ENCODE results near the gene PTPRN2.
"Not testable (repeated sequence)": the region's sequence is repeated elsewhere in the genome, so short reads cannot be mapped to it uniquely, and the experiment has no call there.

Gene PTPRN2

DNA sequence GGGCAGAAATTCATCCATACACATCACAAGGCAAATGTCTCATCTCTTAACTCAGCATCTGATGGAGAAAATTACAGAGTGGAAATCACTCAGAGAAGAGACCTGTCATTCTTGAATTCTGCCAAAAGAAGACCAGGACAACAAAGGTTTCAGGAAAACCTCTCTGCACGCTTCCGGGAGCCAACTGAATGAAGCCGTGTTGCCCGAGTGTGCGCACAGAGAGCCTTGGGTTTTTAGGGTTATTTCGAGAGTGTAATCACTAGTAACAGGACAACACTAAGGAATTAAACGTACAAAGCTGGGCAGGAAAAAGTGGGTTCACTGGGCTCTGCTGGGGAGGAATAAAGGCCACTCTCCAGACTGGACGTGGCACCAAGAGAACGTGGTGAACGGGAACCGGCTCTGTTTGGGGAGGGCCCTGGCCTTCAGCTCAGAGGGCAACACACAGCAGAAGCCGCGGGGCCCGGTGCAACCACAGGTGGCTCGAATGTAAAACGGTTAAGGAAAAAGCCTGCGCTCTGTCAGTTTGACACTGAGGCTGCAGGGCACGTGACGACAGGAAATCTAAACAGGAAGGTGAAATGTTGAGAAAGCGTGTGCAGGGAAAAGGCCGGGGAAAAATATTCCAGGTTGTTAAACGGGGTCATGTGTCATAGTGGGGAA lies 919.3 kb downstream of the PTPRN2 start:
- DNase-seq: no peak

DNA sequence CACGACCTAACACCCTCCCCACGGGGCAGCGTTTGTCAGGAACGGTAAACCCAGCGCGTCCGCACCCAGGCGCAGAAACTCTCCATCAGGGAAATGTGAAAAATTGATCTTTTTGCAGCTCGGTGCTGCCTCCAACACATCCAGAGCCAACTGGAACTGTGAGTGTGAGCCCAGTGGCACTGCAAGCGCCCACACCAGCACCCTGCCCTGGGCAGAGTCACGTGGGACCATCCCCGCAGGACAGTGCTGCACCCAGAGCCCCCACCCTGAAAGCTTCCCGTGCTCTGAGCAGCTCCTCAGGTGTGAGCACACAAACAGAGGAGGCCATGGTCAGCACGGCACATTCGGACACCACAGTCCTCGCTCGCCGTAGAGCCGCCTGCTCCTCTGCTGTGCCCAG lies 919.9 kb downstream of the PTPRN2 start:
- no peak for DNase-seq

DNA sequence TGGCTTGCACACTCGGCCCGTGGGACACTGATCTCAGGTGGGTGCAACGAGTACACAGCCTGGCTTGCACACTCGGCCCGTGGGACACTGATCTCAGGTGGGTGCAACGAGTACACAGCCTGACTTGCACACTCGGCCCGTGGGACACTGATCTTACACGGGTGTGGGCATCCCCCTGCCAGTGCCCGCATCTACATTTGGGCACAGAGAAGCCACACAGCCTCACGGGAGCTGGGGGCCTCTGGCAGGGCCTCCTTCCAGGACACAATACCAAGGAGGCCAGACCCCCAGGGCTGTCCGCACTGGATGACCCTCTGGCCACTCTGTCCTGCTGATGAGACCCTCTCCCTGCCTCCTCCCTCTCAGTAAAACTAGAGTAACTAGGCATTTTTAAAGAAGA lies 920.4 kb downstream of the PTPRN2 start:
- DNase-seq: no peak

DNA sequence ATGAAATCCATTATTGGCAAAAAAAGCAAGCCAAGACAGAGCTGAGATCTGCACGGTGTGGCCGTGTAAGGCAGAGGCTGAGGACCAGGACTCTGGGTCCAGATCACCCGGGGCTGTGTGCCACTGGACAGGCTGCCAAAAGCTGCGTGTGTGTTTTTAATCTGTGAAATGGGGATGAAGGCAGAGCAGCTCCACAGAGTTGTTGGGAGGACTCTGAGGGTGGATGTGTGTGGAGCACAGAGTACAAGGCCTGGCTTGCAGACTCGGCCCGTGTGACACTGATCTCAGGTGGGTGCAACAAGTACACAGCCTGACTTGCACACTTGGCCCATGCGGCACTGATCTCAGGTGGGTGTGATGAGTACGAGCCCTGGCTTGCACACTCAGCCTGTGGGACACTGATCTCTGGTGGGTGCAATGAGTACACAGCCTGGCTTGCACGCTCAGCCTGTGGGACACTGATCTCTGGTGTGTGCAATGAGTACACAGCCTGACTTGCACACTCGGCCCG lies 921.0 kb downstream of the PTPRN2 start:
- no peak for DNase-seq

DNA sequence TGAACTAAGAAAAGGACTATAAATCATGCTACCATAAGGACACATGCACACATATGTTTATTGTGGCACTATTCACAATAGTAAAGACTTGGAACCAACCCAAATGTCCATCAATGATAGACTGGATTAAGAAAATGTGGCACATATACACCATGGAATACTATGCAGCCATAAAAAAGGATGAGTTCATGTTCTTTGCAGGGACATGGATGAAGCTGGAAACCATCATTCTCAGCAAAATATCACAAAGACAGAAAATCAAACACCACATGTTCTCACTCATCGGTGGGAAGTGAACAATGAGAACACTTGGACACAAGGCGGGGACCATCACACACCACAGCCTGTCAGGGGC lies 922.0 kb downstream of the PTPRN2 start:
- not testable (repeated sequence) for DNase-seq

DNA sequence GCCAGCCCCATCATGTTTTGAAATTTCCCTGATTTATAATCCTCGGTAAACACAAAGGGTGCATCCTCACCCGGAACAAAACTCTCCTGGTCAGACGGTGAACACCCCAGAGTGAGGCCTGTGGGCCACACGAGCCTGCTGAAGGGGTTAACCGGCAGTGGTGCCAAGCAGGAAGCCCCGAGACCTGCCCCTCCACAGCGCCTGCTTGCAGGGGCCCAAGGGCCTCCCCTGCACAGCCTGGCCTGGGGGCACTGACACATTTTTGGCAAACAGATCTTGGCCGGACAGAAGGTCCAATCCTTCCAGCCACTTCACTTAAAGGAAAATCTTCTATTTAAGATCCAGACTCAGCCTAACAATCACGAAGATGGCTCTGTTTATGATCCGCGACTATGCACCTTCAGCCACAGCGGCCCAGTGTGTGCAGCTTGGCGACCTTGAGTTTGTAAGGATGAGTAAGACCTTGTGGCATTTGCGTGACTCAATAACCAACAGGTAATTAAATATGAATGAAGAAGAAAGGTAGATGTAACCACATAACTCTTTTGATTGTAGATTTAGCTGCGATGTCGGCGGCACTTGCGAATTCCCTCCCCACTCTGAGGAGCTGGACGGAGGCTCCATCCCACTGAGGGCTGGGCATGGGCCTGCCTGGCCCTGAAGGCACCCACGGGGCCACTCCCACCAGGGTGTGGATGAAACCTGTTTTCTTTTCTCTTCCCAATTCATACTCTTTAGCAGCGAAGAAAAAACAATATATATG lies 922.6 kb downstream of the PTPRN2 start:
- no peak for DNase-seq

DNA sequence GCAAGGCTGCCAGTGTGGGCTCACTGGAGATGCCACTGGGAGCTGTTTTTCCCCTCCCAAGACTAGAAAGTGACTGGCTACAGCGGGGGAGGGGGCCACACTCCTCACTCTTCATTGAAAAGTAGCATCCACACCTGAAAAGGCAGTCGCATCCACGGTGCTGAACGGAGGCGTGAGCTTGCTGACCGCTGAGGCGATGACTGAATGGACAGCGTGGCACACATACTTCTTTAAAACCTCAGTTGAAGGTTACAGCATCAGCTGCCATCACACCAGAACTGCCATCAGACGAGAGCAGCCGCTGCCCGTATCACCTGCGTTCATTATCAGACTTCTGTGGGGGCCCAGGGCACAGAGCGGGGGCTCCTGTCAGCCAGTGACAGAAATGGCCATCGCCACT lies 923.6 kb downstream of the PTPRN2 start:
- no peak for DNase-seq

DNA sequence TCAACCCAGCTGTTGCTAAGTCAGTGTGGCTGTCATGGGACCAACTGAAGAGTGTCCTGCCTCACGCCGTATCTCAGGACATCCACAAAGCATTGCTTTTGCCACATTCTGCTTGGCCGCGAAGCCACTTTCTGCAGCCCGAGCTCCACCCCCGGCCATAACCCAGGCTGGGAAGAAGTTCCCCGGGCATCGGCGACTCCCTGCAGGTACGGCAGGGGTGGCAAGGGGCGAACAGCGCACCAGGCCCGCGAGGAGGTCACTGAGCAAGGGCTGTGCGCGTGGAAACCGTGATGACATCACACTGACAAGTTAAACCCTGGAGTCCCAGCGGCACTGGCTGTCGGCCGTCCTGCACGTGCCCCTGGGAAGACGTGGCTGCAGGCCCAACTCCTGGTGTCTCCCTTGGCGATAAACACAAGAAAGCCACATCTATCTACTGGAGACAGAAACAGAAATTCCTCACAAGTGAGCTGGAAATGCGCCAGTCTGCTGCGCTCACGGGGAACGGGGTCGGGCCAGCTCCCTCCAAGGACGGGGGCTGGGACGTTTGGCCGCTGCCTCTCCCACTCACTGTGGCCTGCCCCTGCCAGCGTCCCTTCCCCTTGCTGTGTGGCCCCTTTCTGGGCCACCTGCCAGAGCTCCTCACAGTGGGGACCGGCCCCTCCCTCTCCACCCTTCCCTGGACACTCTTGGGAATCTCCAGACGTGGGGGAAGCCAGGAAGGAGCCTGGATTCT lies 924.5 kb downstream of the PTPRN2 start:
- DNase-seq: no peak

DNA sequence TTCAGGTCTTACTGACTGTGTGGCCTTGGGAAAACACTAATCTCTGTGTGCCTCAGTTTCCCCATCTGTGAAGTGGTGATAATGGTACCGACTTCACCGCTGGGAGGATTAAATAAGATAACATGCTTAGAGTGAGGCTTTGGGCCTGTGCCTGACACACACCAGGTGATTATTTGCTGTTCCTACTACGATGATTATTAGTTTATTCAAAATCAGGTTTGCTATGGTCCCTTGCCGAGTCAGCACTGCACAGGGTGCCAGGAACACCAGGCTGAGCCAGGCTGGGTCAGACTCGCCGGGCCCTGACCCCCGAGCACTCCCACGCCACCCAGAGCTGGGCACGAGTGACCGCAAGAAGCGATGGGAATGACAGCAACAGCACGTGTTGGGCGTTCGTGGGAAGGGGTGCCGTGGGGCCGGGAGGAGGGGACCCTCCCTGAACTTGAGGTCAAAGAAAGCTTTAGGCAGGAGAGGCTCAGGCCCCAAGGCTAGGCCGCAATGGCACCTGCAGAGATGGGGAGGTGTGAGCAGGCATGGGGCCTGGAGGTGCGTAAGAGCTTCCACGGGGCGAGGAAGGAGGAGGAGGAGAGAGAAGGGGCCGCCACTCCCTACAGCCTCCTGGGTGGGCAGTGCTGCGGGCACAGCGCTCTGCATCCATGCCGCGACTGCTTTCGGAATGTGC lies 925.4 kb downstream of the PTPRN2 start:
- DNase-seq: no peak

DNA sequence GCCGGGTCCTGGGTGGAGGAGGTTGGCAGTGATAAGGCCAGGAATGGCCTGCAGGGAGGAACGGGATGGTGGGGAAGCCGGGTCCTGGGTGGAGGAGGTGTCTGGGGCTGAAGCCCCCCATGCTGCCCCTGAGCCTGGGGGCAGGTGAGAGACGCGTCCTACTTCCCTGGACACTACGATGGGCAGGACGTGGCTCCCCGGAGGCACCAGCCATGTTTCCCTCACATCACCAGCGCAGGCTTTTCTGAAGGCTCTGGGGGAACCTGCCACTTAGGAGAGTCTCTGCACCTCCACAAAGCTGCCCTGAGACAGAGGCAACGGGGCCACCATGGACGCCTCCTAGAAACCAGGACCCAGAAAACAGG lies 926.0 kb downstream of the PTPRN2 start:
- DNase-seq: no peak

DNA sequence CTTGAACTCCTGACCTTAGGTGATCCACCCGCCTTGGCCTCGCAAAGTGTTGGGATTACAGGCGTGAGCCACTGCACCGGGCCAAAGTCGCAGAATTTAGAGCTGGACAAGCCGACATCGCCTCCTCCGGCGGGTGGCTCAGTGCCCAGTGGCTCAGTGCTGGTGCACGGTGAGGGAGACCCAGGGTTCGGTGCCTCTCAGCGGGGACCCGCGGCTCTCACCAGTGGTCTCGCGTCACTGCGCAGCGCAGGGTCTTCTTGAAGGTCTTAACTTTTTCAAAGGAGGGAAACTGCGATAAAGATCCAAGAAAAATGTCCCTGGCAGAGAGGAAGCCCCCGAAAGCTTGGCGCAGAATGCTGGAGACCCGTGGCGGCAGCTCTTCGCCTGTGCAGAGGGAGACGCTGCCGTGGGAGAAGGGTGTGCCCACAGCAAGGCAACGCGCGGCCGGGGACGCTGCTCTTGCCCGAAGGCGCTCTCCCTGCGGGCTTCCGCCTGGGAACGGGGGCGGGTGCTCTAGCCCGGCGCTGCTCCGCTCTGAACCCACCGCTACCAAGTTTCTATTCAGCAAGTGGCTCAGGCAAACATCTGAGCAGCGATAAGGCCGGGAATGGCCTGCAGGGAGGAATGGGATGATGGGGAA lies 926.5 kb downstream of the PTPRN2 start:
- DNase-seq: no peak

DNA sequence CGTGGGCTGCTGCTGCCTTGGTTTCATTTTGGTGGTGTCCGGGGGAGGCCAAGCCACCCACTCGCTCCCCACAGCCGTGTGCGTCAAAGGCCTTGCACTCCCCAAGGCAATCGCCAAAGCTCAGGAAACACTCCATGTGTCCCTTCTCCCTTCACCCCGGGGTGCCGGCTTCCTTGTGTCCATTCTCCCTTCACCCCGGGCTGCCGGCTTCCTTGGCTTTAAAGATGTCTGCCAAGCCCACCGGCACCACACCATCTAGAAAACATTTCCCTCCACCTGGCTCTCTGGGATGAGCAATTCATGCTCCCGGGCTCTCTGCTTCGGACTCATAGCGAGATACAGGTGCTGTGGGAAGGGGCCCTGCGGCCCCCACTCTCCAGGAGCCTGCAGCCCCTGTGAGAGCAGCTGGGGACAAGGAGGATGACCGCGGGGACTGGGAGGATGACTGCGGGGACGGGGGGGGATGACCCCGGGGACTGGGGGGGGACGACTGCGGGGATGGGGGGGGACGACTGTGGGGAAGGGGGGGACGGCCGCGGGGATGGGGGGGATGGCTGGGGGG lies 928.7 kb downstream of the PTPRN2 start:
- DNase-seq: no peak

DNA sequence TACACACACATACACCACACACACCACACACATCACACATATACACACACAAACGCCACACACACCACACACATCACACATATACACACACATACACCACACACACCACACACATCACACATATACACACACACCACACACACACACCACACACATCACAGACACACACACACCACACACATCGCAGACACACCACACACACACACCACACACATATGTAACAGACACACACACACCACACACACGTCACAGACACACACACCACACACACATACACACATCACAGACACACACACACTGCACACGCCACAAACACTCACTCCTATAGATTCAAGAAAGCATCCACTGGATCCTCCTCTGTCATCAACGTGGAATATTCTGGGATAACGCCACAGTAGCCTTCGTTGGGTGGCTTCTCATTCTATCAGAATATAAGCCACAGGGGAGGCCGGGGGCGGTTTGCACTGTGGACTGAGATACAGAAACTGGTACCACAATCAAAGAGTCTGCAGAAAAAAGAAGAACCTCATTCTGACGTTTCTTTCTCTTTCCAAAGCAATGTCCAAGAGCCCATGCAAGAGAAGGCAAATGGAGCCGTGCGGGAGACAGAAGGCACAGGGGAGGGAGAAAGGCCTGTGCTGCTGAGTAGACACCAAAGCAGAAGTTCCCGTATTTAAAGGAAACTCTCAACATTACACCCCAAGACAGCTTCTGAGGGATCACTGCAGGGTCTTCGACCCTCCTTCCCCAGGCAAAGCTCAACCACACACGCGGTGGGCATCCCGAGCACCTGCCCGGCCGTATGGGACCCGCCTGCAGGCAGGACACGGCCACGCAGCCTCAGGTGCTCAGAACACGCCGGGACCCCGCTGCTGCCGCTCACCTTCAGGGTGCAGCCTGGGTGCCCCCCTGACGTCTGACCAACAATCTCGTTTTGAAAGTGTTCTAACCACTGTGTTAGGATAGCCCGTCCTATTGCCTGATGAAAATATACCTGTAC lies 929.6 kb downstream of the PTPRN2 start:
- peak in 1 of 2 donors; percentile 3 for DNase-seq

DNA sequence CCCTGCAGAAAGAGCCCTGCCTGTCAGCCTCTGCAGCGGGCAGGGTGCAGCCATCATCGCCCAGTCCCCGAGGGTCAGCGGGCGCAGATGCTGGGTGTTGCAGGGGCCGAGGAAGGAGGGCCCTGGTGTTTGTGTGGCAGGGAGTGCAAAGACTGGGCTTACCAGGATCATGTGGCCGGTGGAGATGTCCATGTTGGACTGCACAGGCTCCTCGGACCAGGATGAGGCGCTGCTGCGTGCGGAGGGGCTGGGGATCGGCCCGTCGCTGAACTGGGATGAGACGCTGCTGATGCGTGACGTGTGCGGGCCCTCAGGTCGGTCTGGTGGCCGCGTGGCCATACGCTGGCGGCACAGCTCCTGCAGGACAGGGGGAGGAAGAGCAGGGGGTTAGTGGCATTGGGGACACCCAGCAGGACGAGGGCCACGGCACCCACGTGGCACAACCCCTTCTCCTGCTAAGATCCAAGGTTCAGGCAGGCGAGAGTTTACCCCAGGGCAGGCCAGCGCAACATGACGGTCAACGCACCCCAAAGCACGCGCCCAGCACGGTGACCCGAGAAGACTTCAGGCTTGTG lies 931.3 kb downstream of the PTPRN2 start:
- no peak for DNase-seq

DNA sequence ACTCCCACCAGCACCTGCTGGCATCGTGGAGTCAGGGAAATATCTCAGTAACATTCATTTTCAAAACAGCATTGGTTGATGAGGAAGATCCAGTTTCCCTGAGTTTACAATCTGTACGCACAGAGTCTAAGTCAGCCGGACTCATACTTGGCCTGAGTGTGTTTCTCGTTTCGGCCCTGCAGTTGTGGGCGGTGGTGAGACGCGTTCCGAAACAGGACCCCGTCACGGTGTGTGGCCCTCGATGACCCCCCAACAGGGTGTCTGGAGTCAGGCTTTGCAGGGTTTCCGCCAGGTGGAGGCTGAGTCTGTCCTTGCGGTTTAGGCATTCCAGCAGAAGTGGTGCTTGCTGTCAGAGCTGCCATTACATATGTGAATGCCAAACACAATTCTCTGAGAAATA lies 933.3 kb downstream of the PTPRN2 start:
- no peak for DNase-seq

DNA sequence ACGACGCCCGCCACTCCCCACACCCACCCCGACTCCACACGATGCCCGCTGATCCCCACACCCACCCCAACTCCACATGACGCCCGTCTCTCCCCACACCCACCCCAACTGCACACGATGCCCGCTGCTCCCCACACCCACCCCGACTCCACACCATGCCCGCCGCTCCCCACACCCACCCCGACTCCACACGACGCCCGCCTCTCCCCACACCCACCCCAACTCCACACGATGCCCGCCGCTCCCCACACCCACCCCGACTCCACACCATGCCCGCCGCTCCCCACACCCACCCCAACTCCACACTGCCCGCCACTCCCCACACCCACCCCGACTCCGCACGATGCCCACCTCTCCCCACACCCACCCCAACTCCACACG lies 933.8 kb downstream of the PTPRN2 start:
- DNase-seq: no peak

DNA sequence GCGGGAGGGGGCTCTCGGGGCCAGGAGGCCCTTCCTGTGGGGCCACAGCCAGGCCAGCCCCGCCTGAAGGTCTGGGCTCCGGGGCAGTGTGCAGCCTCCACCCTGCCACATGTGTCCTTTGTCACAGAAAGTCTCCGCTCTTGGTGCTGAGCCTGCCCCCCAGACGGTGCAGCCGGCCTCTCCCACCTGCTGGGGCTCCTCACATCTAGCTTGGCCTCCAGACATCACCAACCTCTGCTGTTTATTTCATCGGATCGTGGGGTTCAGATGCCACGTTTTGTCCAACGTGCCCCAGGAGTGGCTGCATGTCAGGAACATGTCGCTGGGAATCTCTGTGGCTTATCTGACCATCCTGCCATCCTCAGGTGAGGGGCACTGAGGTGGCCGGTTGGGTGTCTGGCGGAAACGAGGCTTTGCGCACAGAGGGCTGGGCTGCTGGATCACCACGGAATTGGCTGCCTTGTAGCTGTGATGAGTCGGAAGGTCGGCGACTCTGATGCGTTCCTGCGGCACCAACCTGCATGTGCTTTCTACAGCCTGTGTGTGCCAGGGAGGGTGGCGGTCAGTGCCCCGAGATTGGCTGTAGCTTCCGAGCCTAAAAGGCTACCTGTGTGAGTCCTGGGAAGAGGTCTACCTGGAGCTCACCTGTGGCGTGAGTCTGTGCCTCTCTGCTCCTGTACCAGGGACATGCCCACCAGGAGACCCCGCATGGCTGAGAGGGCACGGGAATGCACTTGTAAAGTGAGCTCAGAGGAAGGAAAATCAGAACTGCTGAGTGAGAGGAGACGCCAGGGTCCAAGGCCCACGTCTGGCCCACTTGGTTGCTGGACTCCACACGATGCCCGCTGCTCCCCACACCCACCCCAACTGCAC lies 934.4 kb downstream of the PTPRN2 start:
- no peak for DNase-seq

DNA sequence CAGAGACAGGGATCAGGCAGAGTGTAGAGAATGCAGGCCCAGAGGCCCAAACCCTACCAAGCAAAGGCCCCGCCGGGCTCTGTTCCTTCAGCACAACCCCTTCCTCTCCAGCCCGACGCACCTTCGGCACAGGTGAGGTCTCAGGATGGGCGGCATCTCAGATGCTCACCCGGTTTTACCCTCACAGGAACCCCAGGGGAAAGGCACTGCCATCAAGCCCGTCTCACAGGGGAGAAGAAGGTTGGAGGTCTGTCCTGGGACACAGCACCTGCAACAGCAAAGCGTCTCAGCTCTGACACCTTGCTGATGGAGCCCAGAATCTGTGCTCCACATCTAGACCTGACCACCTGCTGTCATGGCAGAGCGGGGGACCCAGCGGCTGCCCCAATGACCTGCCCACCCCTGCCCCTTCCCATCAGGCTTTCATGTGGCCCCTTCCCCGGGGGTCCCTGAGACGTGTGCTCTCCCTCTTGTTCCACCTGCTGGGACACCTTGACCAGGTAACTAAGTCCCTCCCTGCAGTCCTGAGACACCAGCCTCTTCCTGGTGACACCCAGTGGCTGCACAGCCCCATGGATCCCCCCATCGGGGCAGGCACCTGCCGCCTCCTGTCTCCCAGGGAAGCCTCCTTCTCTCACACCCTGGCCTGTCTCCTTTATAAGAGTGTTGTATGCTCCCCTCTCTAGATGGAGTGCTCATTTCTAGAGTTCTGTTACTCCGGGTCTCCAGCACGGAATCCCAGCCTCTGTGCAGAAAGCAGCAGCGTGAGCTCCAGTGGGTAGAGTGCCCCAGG lies 935.3 kb downstream of the PTPRN2 start:
- no peak for DNase-seq

Measured in inflammatory macrophage (primary cell).